Hepatocyte (in vitro differentiated cells): Measurements from ENCODE around the gene ARHGAP31. TPM values are rescaled to one million over a fixed set of nuclear protein-coding genes. Genes with fewer than 3 reads are reported as not detected.

ENCODE experiments used
- DNase-seq: peaks from one replicate; pipeline ENCODE4 v3.0.0-alpha.2; 2016; ENCODE audit warnings: low spot score
- H2AFZ ChIP-seq: fragments of 200-600 bp; sonication (generic); 2 replicates; pipeline ENCODE4 v1.6.0; 2016; ENCODE audit warnings: antibody characterized with exemption, mild to moderate bottlenecking
- H3K27ac ChIP-seq: fragments of 200-600 bp; sonication (generic); 2 replicates; pipeline ENCODE4 v1.5.1; 2016; ENCODE audit warnings: mild to moderate bottlenecking
- H3K27me3 ChIP-seq: fragments of 200-600 bp; sonication (generic); 2 replicates; pipeline ENCODE4 v1.6.1; 2016
- H3K36me3 ChIP-seq: fragments of 200-600 bp; sonication (generic); replicated peaks from 2 replicates; pipeline ENCODE4 v1.5.1; 2016; ENCODE audit warnings: low read depth; ENCODE audit not compliant: insufficient read depth
- H3K4me1 ChIP-seq: fragments of 200-600 bp; sonication (generic); 2 replicates; pipeline ENCODE4 v1.5.1; 2016; ENCODE audit warnings: mild to moderate bottlenecking, moderate library complexity; ENCODE audit not compliant: insufficient read depth
- H3K4me2 ChIP-seq: fragments of 200-600 bp; sonication (generic); 2 replicates; pipeline ENCODE4 v1.6.0; 2016
- H3K4me3 ChIP-seq: fragments of 200-600 bp; sonication (generic); 2 replicates; pipeline ENCODE4 v1.5.1; 2016; ENCODE audit warnings: mild to moderate bottlenecking
- H3K79me2 ChIP-seq: fragments of 200-600 bp; sonication (generic); 2 replicates; pipeline ENCODE4 v1.6.0; 2017; ENCODE audit warnings: mild to moderate bottlenecking
- H3K9me2 ChIP-seq: fragments of 200-600 bp; sonication (generic); replicated peaks from 2 replicates; pipeline ENCODE4 v1.6.0; 2017; ENCODE audit warnings: mild to moderate bottlenecking; ENCODE audit not compliant: insufficient read depth
- H3K9me3 ChIP-seq: fragments of 200-600 bp; sonication (generic); 2 replicates; pipeline ENCODE4 v1.5.1; 2016; ENCODE audit warnings: low read depth, mild to moderate bottlenecking
- H4K20me1 ChIP-seq: fragments of 200-600 bp; sonication (generic); 2 replicates; pipeline ENCODE4 v1.6.0; 2016; ENCODE audit warnings: mild to moderate bottlenecking; ENCODE audit not compliant: insufficient read depth, poor library complexity, severe bottlenecking
- CTCF ChIP-seq: fragments of 200-600 bp; sonication (generic); IDR thresholded peaks from 2 replicates; pipeline ENCODE4 v1.5.1; 2016; ENCODE audit warnings: antibody characterized with exemption, mild to moderate bottlenecking; ENCODE audit not compliant: poor library complexity
- EZH2 ChIP-seq: fragments of 200-600 bp; sonication (generic); IDR thresholded peaks from 2 replicates; pipeline ENCODE4 v1.6.1; 2016; ENCODE audit warnings: antibody characterized with exemption, mild to moderate bottlenecking, borderline replicate concordance
- EZH2phosphoT487 ChIP-seq: fragments of 200-600 bp; sonication (generic); IDR thresholded peaks from one replicate; pipeline ENCODE4 v1.6.1; 2018; ENCODE audit warnings: antibody characterized with exemption, mild to moderate bottlenecking, low read depth, moderate library complexity; ENCODE audit not compliant: unreplicated experiment, severe bottlenecking
- WGBS: methylation state at CpG from one replicate; pipeline ENCODE4 v1.1.6; 2016; ENCODE audit warnings: low lambda C conversion rate; ENCODE audit errors: missing lambda C conversion rate; 5-methylcytosine and 5-hydroxymethylcytosine counted together
- polyA plus RNA-seq: library from polyadenylated mRNA; unstranded; fragments of >200 nt; fragmentation: Nextera tagmentation; extraction: Ambion mirVana; gene quantifications from 2 replicates; pipeline ENCODE4 v1.2.1, GENCODE V29; 2016
- total RNA-seq: library from RNA; depleted of rRNA; stranded (reverse); fragments of >200 nt; gene quantifications from 2 replicates; pipeline ENCODE4 v1.2.3, GENCODE V29; 2014

The ARHGAP31 gene
- total and polyA plus RNA-seq, 2 experiments from 2014 or later: 2.9 to 7.3 TPM

GRCh38 chr3:119401069-119401468 lies 106.9 kb downstream of the ARHGAP31 start:
- H3K36me3 ChIP-seq: no peaks in the 10 kb centered on the region
- H3K27ac ChIP-seq: no peak overlapping the region

GRCh38 chr3:119401503-119402440 lies 107.6 kb downstream of the ARHGAP31 start:
- Histone ChIP-seq H3K4me2 (no peak overlapping the region), H3K27ac (no peak overlapping the region), H2AFZ (no peak overlapping the region), H3K27me3 (no peaks in the 10 kb centered on the region), H3K9me3 (no peaks in the 10 kb centered on the region), H3K36me3 (no peaks in the 10 kb centered on the region), H3K4me1 (no peaks in the 10 kb centered on the region), H3K4me3 (no peak overlapping the region), H3K79me2 (no peaks in the 10 kb centered on the region), H3K9me2 (no peaks in the 10 kb centered on the region), H4K20me1 (no peaks in the 10 kb centered on the region)
- DNase-seq: no peak
- no peak for TF ChIP-seq CTCF
- no peak for TF ChIP-seq EZH2phosphoT487
- no peak for TF ChIP-seq EZH2
- WGBS: 92% methylated on average over 36 of the region's 36 CpGs

More at GRCh38 chr3:119401069-119401468, 106.9 kb downstream of the ARHGAP31 start:
- H4K20me1 ChIP-seq: no peaks in the 10 kb centered on the region
- no peak for TF ChIP-seq EZH2
- TF ChIP-seq EZH2phosphoT487: no peak
- no peak for TF ChIP-seq CTCF
- H3K27me3 ChIP-seq: no peaks in the 10 kb centered on the region
- no peaks in the 10 kb centered on the region for H3K4me1 ChIP-seq
- H3K9me2 ChIP-seq: no peaks in the 10 kb centered on the region
- no peak overlapping the region for H3K4me2 ChIP-seq
- H2AFZ ChIP-seq: no peak overlapping the region
- WGBS: 93% methylated on average over 5 of the region's 5 CpGs
- no peaks in the 10 kb centered on the region for H3K79me2 ChIP-seq
- DNase-seq: no peak
- no peak overlapping the region for H3K4me3 ChIP-seq
- H3K9me3 ChIP-seq: no peaks in the 10 kb centered on the region

GRCh38 chr3:119402791-119403190 lies 108.6 kb downstream of the ARHGAP31 start:
- Histone ChIP-seq H3K4me3 (no peak overlapping the region), H2AFZ (no peak overlapping the region), H3K4me2 (no peak overlapping the region), H4K20me1 (no peaks in the 10 kb centered on the region), H3K27ac (no peak overlapping the region), H3K4me1 (no peaks in the 10 kb centered on the region), H3K9me2 (no peaks in the 10 kb centered on the region), H3K79me2 (no peaks in the 10 kb centered on the region), H3K36me3 (no peaks in the 10 kb centered on the region), H3K9me3 (no peaks in the 10 kb centered on the region), H3K27me3 (no peaks in the 10 kb centered on the region)
- no peak for TF ChIP-seq CTCF
- no peak for TF ChIP-seq EZH2
- TF ChIP-seq EZH2phosphoT487: no peak
- WGBS: 100% methylated on average over 1 of the region's 1 CpG
- DNase-seq: no peak
